Endothelial cell (in vitro differentiated cells): ENCODE results near the gene MYH7. TPM values are rescaled to one million over a fixed set of nuclear protein-coding genes. Genes with fewer than 3 reads are reported as not detected.

Experiments
- DNase-seq: peaks from one replicate; pipeline ENCODE4 v3.0.0; 2021; ENCODE audit warnings: low spot score
- H3K27ac Mint-ChIP-seq: one replicate; pipeline ENCODE4 v1.8.0; 2021; ENCODE audit warnings: mixed read lengths, inconsistent platforms; ENCODE audit not compliant: unreplicated experiment
- H3K27me3 Mint-ChIP-seq: one replicate; pipeline ENCODE4 v1.8.0; 2021; ENCODE audit warnings: mild to moderate bottlenecking, moderate library complexity, mixed read lengths, inconsistent platforms; ENCODE audit not compliant: unreplicated experiment
- H3K36me3 Mint-ChIP-seq: one replicate; pipeline ENCODE4 v1.8.0; 2021; ENCODE audit warnings: mild to moderate bottlenecking, low read depth, mixed read lengths, inconsistent platforms; ENCODE audit not compliant: unreplicated experiment
- H3K4me1 Mint-ChIP-seq: one replicate; pipeline ENCODE4 v1.8.0; 2021; ENCODE audit warnings: mild to moderate bottlenecking, mixed read lengths, inconsistent platforms; ENCODE audit not compliant: unreplicated experiment
- H3K4me3 Mint-ChIP-seq: one replicate; pipeline ENCODE4 v1.8.0; 2021; ENCODE audit warnings: mild to moderate bottlenecking, mixed read lengths, inconsistent platforms; ENCODE audit not compliant: unreplicated experiment
- H3K9me3 Mint-ChIP-seq: one replicate; pipeline ENCODE4 v1.8.0; 2021; ENCODE audit warnings: mixed read lengths, inconsistent platforms; ENCODE audit not compliant: unreplicated experiment
- CTCF ChIP-seq: fragments of 200-600 bp; sonication (generic); IDR thresholded peaks from one replicate; pipeline ENCODE4 v1.5.0; 2021; ENCODE audit warnings: antibody characterized with exemption; ENCODE audit not compliant: unreplicated experiment
- long read RNA-seq: library from polyadenylated mRNA; unstranded; transcript quantifications from one replicate; pipeline ENCODE4 v2.0.0, GENCODE V29; 2020; ENCODE audit not compliant: unreplicated experiment
- total RNA-seq: library from RNA; stranded (reverse); fragmentation: NEBNext Ultra II Directional; extraction: Animal tissue kit (Norgen Biotek cat#: 25700); gene quantifications from one replicate; pipeline ENCODE4 v1.2.1, GENCODE V29; 2021; ENCODE audit not compliant: unreplicated experiment

The MYH7 gene
- total RNA-seq = 0.18 TPM
- long read RNA-seq = 0 reads

GRCh38 chr14:23435543-23436326 is at the start of gene MYH7:
MYH7 (minus strand) TSS chr14:23435660; CDS start chr14:23433732, 1,928 bp downstream.
- TF ChIP-seq CTCF = no peak
- no peak within 1 kb of the TSS for H3K4me3 Mint-ChIP-seq
- no peaks in the 10 kb centered on the region for H3K9me3 Mint-ChIP-seq
- H3K4me1 Mint-ChIP-seq = peaks cover 36% of the 10 kb centered on the region
- H3K36me3 Mint-ChIP-seq = peaks cover 3% of the 10 kb centered on the region
- peak; percentile 22 for DNase-seq
- no peak within 1 kb of the TSS for H3K27ac Mint-ChIP-seq
- H3K27me3 Mint-ChIP-seq = peaks cover 12% of the 10 kb centered on the region

GRCh38 chr14:23483236-23483854 is 47.9 kb upstream of the MYH7 start:
- Mint-ChIP-seq H3K27me3 (no peaks in the 10 kb centered on the region), H3K27ac (no peak overlapping the region), H3K4me1 (peaks cover 42% of the 10 kb centered on the region), H3K36me3 (peaks cover 19% of the 10 kb centered on the region), H3K4me3 (no peak overlapping the region), H3K9me3 (no peaks in the 10 kb centered on the region)
- TF ChIP-seq CTCF = peak; percentile 54
- DNase-seq = peak; percentile 57

- no peak for DNase-seq
- no peak overlapping the region for H3K4me3 Mint-ChIP-seq
- no peaks in the 10 kb centered on the region for H3K9me3 Mint-ChIP-seq
- H3K27ac Mint-ChIP-seq = no peak overlapping the region
- H3K36me3 Mint-ChIP-seq = peaks cover 22% of the 10 kb centered on the region
- TF ChIP-seq CTCF = no peak
- no peaks in the 10 kb centered on the region for H3K27me3 Mint-ChIP-seq
- peaks cover 42% of the 10 kb centered on the region for H3K4me1 Mint-ChIP-seq
Observed at GRCh38 chr14:23482823-23483148, 47.3 kb upstream of the MYH7 start.

- Mint-ChIP-seq H3K36me3 (peaks cover 22% of the 10 kb centered on the region), H3K27me3 (no peaks in the 10 kb centered on the region), H3K27ac (no peak overlapping the region), H3K9me3 (no peaks in the 10 kb centered on the region), H3K4me1 (peaks cover 42% of the 10 kb centered on the region), H3K4me3 (no peak overlapping the region)
- DNase-seq = no peak
- peak; percentile 15 for TF ChIP-seq CTCF
Observed at GRCh38 chr14:23481979-23482822, 46.7 kb upstream of the MYH7 start.
